ENCODE measurements around the gene CLASP2.

Gene CLASP2

GRCh38 chr3:33706056-33706455, 12.0 kb downstream of the CLASP2 start:
- TF ChIP-seq, protein P1, sequence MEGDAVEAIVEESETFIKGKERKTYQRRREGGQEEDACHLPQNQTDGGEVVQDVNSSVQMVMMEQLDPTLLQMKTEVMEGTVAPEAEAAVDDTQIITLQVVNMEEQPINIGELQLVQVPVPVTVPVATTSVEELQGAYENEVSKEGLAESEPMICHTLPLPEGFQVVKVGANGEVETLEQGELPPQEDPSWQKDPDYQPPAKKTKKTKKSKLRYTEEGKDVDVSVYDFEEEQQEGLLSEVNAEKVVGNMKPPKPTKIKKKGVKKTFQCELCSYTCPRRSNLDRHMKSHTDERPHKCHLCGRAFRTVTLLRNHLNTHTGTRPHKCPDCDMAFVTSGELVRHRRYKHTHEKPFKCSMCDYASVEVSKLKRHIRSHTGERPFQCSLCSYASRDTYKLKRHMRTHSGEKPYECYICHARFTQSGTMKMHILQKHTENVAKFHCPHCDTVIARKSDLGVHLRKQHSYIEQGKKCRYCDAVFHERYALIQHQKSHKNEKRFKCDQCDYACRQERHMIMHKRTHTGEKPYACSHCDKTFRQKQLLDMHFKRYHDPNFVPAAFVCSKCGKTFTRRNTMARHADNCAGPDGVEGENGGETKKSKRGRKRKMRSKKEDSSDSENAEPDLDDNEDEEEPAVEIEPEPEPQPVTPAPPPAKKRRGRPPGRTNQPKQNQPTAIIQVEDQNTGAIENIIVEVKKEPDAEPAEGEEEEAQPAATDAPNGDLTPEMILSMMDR (IDR thresholded peaks at IDR 0.05), result no peak
- DNase-seq, result no peak
- no peak overlapping the region for H3K27ac Mint-ChIP-seq
- no peaks in the 10 kb centered on the region for H3K27me3 Mint-ChIP-seq (ENCODE audit: low read depth, poor library complexity)
- H3K4me1 Mint-ChIP-seq, result no peaks in the 10 kb centered on the region
- peaks cover 93% of the 10 kb centered on the region for H3K9me3 Mint-ChIP-seq
- H3K4me3 Mint-ChIP-seq, result no peak overlapping the region
- H3K36me3 Mint-ChIP-seq (ENCODE audit: low read depth), result peaks cover 95% of the 10 kb centered on the region

- Mint-ChIP-seq H3K4me1 (no peaks in the 10 kb centered on the region), H3K36me3 (ENCODE audit: low read depth) (peaks cover 97% of the 10 kb centered on the region), H3K9me3 (peaks cover 96% of the 10 kb centered on the region), H3K27ac (no peak overlapping the region), H3K27me3 (ENCODE audit: low read depth, poor library complexity) (no peaks in the 10 kb centered on the region), H3K4me3 (no peak overlapping the region)
- DNase-seq, result no peak
- TF ChIP-seq, protein P1 (IDR thresholded peaks at IDR 0.05), result no peak
Observed at GRCh38 chr3:33704891-33705290, 13.2 kb downstream of the CLASP2 start.

DNA sequence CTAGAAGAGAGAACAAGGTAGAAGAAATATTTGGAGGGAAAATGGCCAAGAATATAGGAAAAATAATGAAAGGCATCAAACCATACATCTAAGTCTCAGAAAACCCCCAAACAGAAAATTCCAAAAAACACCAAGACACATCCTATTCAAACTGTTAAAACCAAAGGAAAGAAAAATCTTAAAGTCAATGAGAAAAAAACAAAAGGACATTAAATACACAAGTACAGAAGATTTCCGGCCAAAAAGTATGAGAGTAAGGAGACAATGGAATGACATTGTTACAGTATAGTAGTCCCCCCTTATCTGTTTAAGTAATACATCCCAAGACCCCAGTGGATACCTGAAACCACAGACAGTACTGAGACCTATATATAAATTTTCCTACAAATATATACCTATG, 18.8 kb downstream of the CLASP2 start:
- no peak overlapping the region for H3K27ac Mint-ChIP-seq
- no peaks in the 10 kb centered on the region for H3K4me1 Mint-ChIP-seq
- peaks cover 76% of the 10 kb centered on the region for H3K36me3 Mint-ChIP-seq (ENCODE audit: low read depth)
- DNase-seq, result no peak
- H3K4me3 Mint-ChIP-seq, result no peak overlapping the region
- peaks cover 66% of the 10 kb centered on the region for H3K9me3 Mint-ChIP-seq
- TF ChIP-seq, protein P1 (IDR thresholded peaks at IDR 0.05), result no peak
- no peaks in the 10 kb centered on the region for H3K27me3 Mint-ChIP-seq (ENCODE audit: low read depth, poor library complexity)

DNA sequence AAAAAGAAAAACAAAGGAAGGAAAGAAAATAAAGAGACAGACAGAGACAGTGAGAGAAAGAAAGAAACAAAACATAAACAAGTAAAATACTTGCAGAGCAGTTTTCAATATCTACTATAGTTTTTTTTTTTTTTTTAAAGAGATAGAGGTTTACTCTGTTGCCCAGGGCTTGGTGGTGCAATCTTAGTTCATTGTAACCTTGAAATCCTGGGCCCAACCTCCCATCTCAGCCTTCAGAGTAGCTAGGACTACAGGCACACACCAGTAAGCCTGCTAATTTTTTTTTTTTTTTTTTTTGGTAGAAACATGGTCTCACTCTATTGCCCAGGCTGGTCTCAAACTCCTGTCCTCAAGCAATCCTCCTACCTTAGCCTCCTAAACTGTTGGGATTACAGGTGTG, 23.1 kb downstream of the CLASP2 start:
- Mint-ChIP-seq H3K9me3 (peaks cover 25% of the 10 kb centered on the region), H3K4me3 (no peak overlapping the region), H3K27me3 (ENCODE audit: low read depth, poor library complexity) (no peaks in the 10 kb centered on the region), H3K4me1 (no peaks in the 10 kb centered on the region), H3K27ac (no peak overlapping the region), H3K36me3 (ENCODE audit: low read depth) (peaks cover 41% of the 10 kb centered on the region)
- TF ChIP-seq, protein P1 (IDR thresholded peaks at IDR 0.05), result no peak
- no peak for DNase-seq

DNA sequence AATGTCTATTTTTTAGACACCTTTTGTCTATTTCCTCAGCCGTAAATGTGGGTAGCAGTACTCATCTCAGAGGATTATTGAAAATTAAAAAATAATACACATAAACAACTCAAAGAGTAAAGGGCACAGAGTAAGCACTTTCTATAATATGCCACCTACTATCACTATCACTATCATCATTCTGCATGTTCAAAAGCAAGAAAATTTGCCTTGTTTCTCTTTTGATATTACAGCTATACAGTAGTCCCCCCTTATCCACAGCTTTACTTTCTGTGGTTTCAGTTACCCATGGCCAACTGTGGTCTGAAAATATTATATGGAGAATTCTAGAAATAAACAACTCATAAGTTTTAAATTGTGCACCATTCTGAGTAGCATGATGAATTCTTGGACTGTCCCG, 27.7 kb downstream of the CLASP2 start:
- no peak for DNase-seq
- TF ChIP-seq, protein P1 (IDR thresholded peaks at IDR 0.05), result no peak
- no peaks in the 10 kb centered on the region for H3K4me1 Mint-ChIP-seq
- H3K27ac Mint-ChIP-seq, result peak overlapping the region; percentile 79
- H3K36me3 Mint-ChIP-seq (ENCODE audit: low read depth), result peaks cover 24% of the 10 kb centered on the region
- H3K9me3 Mint-ChIP-seq, result no peaks in the 10 kb centered on the region
- no peak overlapping the region for H3K4me3 Mint-ChIP-seq
- no peaks in the 10 kb centered on the region for H3K27me3 Mint-ChIP-seq (ENCODE audit: low read depth, poor library complexity)

DNA sequence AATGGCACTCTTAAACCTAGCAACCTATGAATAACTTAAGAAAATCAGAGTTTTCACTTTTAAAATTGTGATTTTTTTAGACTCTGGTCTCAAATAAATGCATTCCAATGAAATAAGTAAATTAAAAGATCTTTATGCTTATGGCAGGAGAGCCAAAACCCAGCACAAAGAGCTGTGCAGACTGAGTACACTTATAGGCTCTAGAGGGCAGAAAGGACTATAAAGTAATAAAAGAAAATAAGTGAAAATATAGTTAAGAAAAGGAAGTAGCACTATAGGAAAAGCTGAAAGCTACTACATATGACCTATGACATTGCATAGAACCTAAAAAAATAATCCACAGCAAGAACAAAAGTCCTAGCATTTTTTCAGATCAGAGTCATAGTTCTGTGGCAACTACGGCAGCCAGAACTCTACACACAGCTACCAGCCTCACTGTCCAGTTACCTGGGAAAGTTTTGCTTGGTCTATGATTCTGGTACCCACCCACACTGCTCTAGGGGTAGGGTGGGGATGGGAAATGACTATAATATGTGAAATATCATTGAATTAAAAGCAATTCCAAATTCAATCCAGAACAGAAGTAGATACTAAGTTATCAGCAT, 30.5 kb downstream of the CLASP2 start:
- H3K36me3 Mint-ChIP-seq (ENCODE audit: low read depth), result peaks cover 28% of the 10 kb centered on the region
- H3K27ac Mint-ChIP-seq, result no peak overlapping the region

More for the DNA sequence above, 30.5 kb downstream of the CLASP2 start:
- Mint-ChIP-seq H3K27me3 (ENCODE audit: low read depth, poor library complexity) (no peaks in the 10 kb centered on the region), H3K4me3 (no peak overlapping the region), H3K4me1 (no peaks in the 10 kb centered on the region), H3K9me3 (no peaks in the 10 kb centered on the region)
- no peak for DNase-seq
- TF ChIP-seq, protein P1 (IDR thresholded peaks at IDR 0.05), result no peak

All from nephron progenitor cell (in vitro differentiated cells).